GM12878 (cell line): ENCODE results near the gene PRKAG2. TPM values are rescaled to one million over a fixed set of nuclear protein-coding genes. Genes with fewer than 3 reads are reported as not detected.

Experiments used
- ATAC-seq: fragments of 200-7000 bp; cut with Tn5 transposase; 3 replicates; pipeline ENCODE4 v1.9.1; 2020; ENCODE audit warnings: mild to moderate bottlenecking, moderate library complexity
- BruUV-seq: library from RNA; stranded (reverse); fragments of 400-500 nt; replicated peaks from 2 replicates; lab custom pipeline; 2021; lab: Mats Ljungman, UMichigan
- CTCF ChIA-PET: fragments of 300-600 bp; sonication (Branson Sonifier 250); formaldehyde crosslinking; extraction: SDS; loops from one replicate; lab custom pipeline; 2021; ENCODE audit warnings: inconsistent platforms; lab: Yijun Ruan, JAX
- POLR2A ChIA-PET: fragments of 350-600 bp; formaldehyde crosslinking; extraction: SDS; loops from one replicate; lab custom pipeline; 2021; ENCODE audit warnings: inconsistent platforms; lab: Charles Lee
- RAD21 ChIA-PET: fragments of 300-600 bp; sonication (Branson Sonifier 250); formaldehyde crosslinking; loops from one replicate; lab custom pipeline; 2023; ENCODE audit warnings: antibody characterized with exemption; ENCODE audit not compliant: unreplicated experiment; lab: Charles Lee
- SMC1A ChIA-PET: fragments of 300-600 bp; sonication (Branson Sonifier 250); formaldehyde crosslinking; loops from one replicate; lab custom pipeline; 2023; ENCODE audit not compliant: unreplicated experiment, uncharacterized antibody; lab: Charles Lee
- DNase-seq: peaks from one replicate; pipeline ENCODE4 v3.0.0-alpha.2; 2011; ENCODE audit warnings: low read depth, low spot score
- FAIRE-seq: peaks from 3 replicates; lab custom pipeline; 2011; peaks lifted over from hg19 to GRCh38; lab: Jason Lieb, UNC
- H2AFZ ChIP-seq: 2 replicates; pipeline ENCODE4 v1.6.0; 2011; ENCODE audit warnings: low read depth, low read length, control low read depth; ENCODE audit not compliant: control insufficient read depth
- H3K27ac ChIP-seq: 2 replicates; pipeline ENCODE4 v1.5.1; 2011; ENCODE audit warnings: control low read depth; ENCODE audit not compliant: control insufficient read depth, insufficient read depth
- H3K27me3 ChIP-seq, 2 experiments: replicated peaks in 1 of 2; 2 replicates each; pipeline versions ENCODE4 v1.6.0 to v1.6.1; 2011; ENCODE audit warnings: low read length in 1 of 2; ENCODE audit not compliant: control insufficient read depth in 2 of 2, insufficient read depth in 2 of 2
- H3K36me3 ChIP-seq, 2 experiments: 2 replicates each; pipeline ENCODE4 v1.5.1; 2011; ENCODE audit warnings: low read length in 1 of 2; ENCODE audit not compliant: control insufficient read depth in 2 of 2, insufficient read depth in 2 of 2
- H3K4me1 ChIP-seq: 2 replicates; pipeline ENCODE4 v1.6.1; 2011; ENCODE audit warnings: mild to moderate bottlenecking, low read length, moderate library complexity, mixed read lengths; ENCODE audit not compliant: control insufficient read depth, insufficient read depth
- H3K4me2 ChIP-seq: 2 replicates; pipeline ENCODE4 v1.6.0; 2011; ENCODE audit warnings: control low read depth; ENCODE audit not compliant: control insufficient read depth, insufficient read depth
- H3K4me3 ChIP-seq: fragments of 200-600 bp; sonication (generic); 2 replicates; pipeline ENCODE4 v1.5.1; 2016
- H3K79me2 ChIP-seq: 2 replicates; pipeline ENCODE4 v1.6.0; 2011; ENCODE audit warnings: low read length; ENCODE audit not compliant: control insufficient read depth, insufficient read depth
- H3K9ac ChIP-seq: 2 replicates; pipeline ENCODE4 v1.8.0; 2011; ENCODE audit warnings: low read length, control low read depth, mixed read lengths; ENCODE audit not compliant: control insufficient read depth, insufficient read depth
- H3K9me3 ChIP-seq: replicated peaks from 3 replicates; pipeline ENCODE4 v1.5.1; 2011; ENCODE audit warnings: mild to moderate bottlenecking, low read length; ENCODE audit not compliant: control insufficient read depth, insufficient read depth
- H4K20me1 ChIP-seq: 2 replicates; pipeline ENCODE4 v1.6.0; 2011; ENCODE audit not compliant: control insufficient read depth, insufficient read depth
- CBFB ChIP-seq: IDR thresholded peaks from 2 replicates; pipeline ENCODE4 v1.6.1; 2016; ENCODE audit warnings: antibody characterized with exemption, low read depth
- CHD1 ChIP-seq: IDR thresholded peaks from 2 replicates; pipeline ENCODE4 v1.6.1; 2012; ENCODE audit warnings: low read depth, low read length, improper control_type of control experiment
- CTCF ChIP-seq, 3 experiments: IDR thresholded peaks in 2 of 3; conservative IDR thresholded peaks in 1 of 3; 2 replicates each; pipeline ENCODE4 v1.5.1; 2011; ENCODE audit warnings: low read depth in 3 of 3, low read length in 3 of 3, mild to moderate bottlenecking in 3 of 3, control low read depth in 2 of 3, moderate library complexity in 2 of 3, inconsistent platforms in 1 of 3, mixed read lengths in 1 of 3; ENCODE audit not compliant: control insufficient read depth in 2 of 3, insufficient read depth in 1 of 3; ENCODE audit errors: extremely low read depth in 1 of 3
- FOS ChIP-seq: IDR thresholded peaks from 3 replicates; pipeline ENCODE4 v1.6.1; 2011; ENCODE audit warnings: borderline replicate concordance; ENCODE audit not compliant: insufficient read length; ENCODE audit errors: extremely low read depth
- FOXK2 ChIP-seq: fragments of 450-650 bp; IDR thresholded peaks from 2 replicates; pipeline ENCODE4 v1.6.1; 2017; ENCODE audit warnings: mild to moderate bottlenecking, moderate library complexity
- HDAC2 ChIP-seq: fragments of 200-600 bp; sonication (generic); IDR thresholded peaks from 2 replicates; pipeline ENCODE4 v1.6.1; 2017
- JUNB ChIP-seq: IDR thresholded peaks from 2 replicates; pipeline ENCODE4 v1.6.1; 2016; ENCODE audit warnings: antibody characterized with exemption, mild to moderate bottlenecking
- NFYB ChIP-seq: IDR thresholded peaks from 2 replicates; pipeline ENCODE4 v1.6.1; 2011; ENCODE audit warnings: low read depth, mild to moderate bottlenecking, low read length, improper control_type of control experiment, moderate library complexity; ENCODE audit not compliant: insufficient read depth
- POLR2AphosphoS5 ChIP-seq: IDR thresholded peaks from 2 replicates; pipeline ENCODE4 v1.6.1; 2011; ENCODE audit warnings: mild to moderate bottlenecking, low read length, inconsistent platforms
- RELA ChIP-seq: fragments of 450-650 bp; IDR thresholded peaks from 2 replicates; pipeline ENCODE4 v1.8.0; 2014; ENCODE audit warnings: borderline replicate concordance; ENCODE audit not compliant: partially characterized antibody
- SMAD1 ChIP-seq: fragments of 450-650 bp; IDR thresholded peaks from 2 replicates; pipeline ENCODE4 v1.6.1; 2018; ENCODE audit warnings: mild to moderate bottlenecking, low read depth; ENCODE audit not compliant: partially characterized antibody
- TARDBP ChIP-seq: IDR thresholded peaks from 2 replicates; pipeline ENCODE4 v1.6.1; 2016; ENCODE audit warnings: borderline replicate concordance
- WGBS: methylation state at CpG from one replicate; pipeline ENCODE4 v1.1.6; 2016; ENCODE audit warnings: low lambda C conversion rate; ENCODE audit not compliant: insufficient replicate concordance, insufficient coverage; ENCODE audit errors: missing lambda C conversion rate; 5-methylcytosine and 5-hydroxymethylcytosine counted together
- in situ Hi-C: fragments of 300-500 bp; cut with MboI; formaldehyde crosslinking; loops from 9 replicates; pipeline ENCODE4 v1.14.3; 2018; ENCODE audit warnings: mixed read lengths
- intact Hi-C: fragments of 100-400 bp; cut with micrococcal nuclease; formaldehyde crosslinking; loops from one replicate; pipeline ENCODE4 v1.14.2; 2022; ENCODE audit not compliant: unreplicated experiment
- polyA plus RNA-seq, 11 experiments: library from polyadenylated mRNA; depleted of rRNA in 4 of 11; unstranded in 6 of 11; stranded (reverse) in 5 of 11; fragments of >200 nt; fragmentation: Nextera tagmentation in 4 of 11; fragmentation: Illumina TruSeq in 1 of 11; extraction: Ambion mirVana in 4 of 11; extraction: Trizol in 1 of 11; gene quantifications; 1 replicate in 1 of 11; 2 replicates in 10 of 11; pipeline versions ENCODE4 v1.2.1 to v1.2.3, GENCODE V29; 2011 to 2016; ENCODE audit warnings: inconsistent platforms in 2 of 11, missing spikeins in 2 of 11, low read depth in 1 of 11
- total RNA-seq, 4 experiments: library from RNA; depleted of rRNA in 3 of 4; stranded (reverse); fragments of >200 nt in 3 of 4; fragmentation: Illumina TruSeq in 1 of 4; extraction: Trizol in 1 of 4; gene quantifications; 2 replicates each; pipeline versions ENCODE4 v1.2.1 to v1.2.3, GENCODE V29; 2013 to 2021
- TF ChIP-seq, protein P1 (sequence below): IDR thresholded peaks from 2 replicates; pipeline ENCODE4 v1.6.1; 2012; ENCODE audit warnings: low read depth, low read length, improper control_type of control experiment

Gene PRKAG2
- total and polyA plus RNA-seq, 10 of the 15 experiments (the other 5 are each of a cell fraction or from before 2014, with no cell fraction given) = 3.4 to 8.9 (median 6.8) TPM

DNA sequence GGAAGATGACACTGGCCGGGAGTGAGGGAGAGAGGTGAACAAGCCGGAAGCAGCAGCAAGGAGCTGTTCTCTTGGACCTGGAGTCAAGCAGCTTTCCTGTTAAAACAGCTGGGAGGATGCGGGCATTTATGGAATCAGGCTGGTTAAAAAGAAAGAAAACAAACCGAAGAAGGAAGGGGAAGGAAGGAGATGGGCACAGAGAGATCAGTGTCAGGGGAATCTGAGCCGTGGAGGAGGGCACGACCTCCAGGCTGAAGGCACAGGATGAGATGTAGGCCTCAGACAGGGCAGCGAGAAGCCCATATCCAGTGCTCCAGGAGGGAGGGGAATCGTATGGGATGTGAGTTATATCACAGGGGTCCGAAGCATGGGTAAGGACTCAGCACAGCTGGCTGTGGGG, 251.3 kb downstream of the PRKAG2 start:
- Histone ChIP-seq H2AFZ (no peak overlapping the region), H3K4me2 (no peak overlapping the region), H3K79me2 (peaks cover 3% of the 10 kb centered on the region), H3K27ac (no peak overlapping the region), H4K20me1 (no peaks in the 10 kb centered on the region), H3K36me3 (peaks cover 0 to 2% of the 10 kb centered on the region in 2 experiments; a peak in 1 of 4 replicates), H3K9ac (no peak overlapping the region), H3K9me3 (no peaks in the 10 kb centered on the region; the same call in 2 of the 3 replicates), H3K27me3 (no peaks in the 10 kb centered on the region), H3K4me1 (peaks cover 4% of the 10 kb centered on the region), H3K4me3 (no peak overlapping the region)
- no peak for TF ChIP-seq CHD1
- no peak for TF ChIP-seq HDAC2
- TF ChIP-seq RELA = no peak
- no peak for TF ChIP-seq TARDBP
- no peak for TF ChIP-seq SMAD1
- TF ChIP-seq NFYB = no peak
- no peak for TF ChIP-seq JUNB
- TF ChIP-seq FOXK2 = no peak
- no peak for TF ChIP-seq CBFB
- TF ChIP-seq POLR2AphosphoS5 = no peak
- no peak for TF ChIP-seq FOS
- no peak for TF ChIP-seq CTCF (IDR thresholded peaks at IDR 0.05 in 2 of 3, conservative IDR thresholded peaks at IDR 0.05 in 1 of 3; ENCODE audit: control insufficient read depth in 2 of 3, extremely low read depth in 1 of 3, insufficient read depth in 1 of 3, low read depth in 3 of 3, low read length in 3 of 3)
- TF ChIP-seq, protein P1, sequence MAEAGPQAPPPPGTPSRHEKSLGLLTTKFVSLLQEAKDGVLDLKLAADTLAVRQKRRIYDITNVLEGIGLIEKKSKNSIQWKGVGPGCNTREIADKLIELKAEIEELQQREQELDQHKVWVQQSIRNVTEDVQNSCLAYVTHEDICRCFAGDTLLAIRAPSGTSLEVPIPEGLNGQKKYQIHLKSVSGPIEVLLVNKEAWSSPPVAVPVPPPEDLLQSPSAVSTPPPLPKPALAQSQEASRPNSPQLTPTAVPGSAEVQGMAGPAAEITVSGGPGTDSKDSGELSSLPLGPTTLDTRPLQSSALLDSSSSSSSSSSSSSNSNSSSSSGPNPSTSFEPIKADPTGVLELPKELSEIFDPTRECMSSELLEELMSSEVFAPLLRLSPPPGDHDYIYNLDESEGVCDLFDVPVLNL = no peak
- ChIA-PET SMC1A (no interaction called here), RAD21 (no interaction called here), CTCF (no interaction called here), POLR2A (no interaction called here)
- in situ Hi-C loops = no loop called here
- DNase-seq = no peak
- BruUV-seq = no TSS peak
- WGBS = 88% methylated on average over 9 of the region's 9 CpGs
- intact Hi-C loops = no loop called here
- no peak for FAIRE-seq
- no peak for ATAC-seq
